ENCODE data around the gene PCBP3.

PCBP3 gene

DNA sequence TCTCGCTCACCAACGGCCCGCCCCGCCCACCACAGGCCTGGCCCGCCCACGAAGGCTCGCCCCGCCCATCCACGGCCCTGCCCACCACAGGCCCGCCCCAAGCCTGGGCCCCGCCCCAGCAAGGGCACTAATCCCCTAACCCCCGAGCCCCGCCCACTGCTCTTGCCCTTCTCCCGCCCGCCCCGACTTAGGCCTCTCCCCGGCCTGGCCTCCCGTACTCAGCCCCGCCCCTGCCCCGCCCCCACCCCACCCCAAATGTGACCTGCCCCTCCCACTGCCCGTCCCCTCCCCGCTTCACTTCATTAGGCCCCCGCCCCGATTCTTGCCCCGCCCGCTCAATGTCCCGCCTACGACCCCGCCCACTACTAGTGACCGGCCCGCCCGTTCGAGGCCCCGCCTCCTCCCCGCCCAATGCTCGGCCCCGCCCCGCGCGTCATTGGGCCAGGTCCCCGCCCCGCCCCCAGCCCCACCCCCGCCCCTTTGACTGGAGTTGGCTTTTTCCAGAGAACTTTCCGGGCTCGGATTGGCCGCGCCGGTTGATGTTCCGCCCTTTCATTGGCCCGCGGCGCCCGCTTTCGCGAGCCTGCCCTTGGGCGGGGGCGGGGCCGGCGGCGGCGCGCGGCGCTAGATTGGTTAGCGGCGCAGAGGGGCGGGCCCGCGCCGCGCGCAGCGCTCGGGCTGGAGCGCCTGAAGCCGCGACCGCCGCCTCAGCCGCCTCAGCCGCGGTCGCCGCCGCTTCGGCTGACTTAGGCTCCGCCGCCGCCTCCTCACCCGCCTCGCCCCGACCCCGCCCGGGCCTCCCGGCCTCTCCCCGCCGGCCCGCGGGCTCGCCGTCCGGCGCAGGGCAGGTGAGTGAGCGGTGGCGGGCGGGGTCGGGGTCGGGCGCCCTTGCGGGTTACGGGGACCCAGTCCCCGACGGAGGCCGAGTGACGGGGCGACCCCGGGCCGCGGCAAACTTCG, at the start of gene PCBP3:
Gene PCBP3, plus strand, starts transcription at position 705 of the 960 bp plus-strand sequence. CDS start 206,361 bp downstream, outside the sequence.
- TF ChIP-seq, protein P1, sequence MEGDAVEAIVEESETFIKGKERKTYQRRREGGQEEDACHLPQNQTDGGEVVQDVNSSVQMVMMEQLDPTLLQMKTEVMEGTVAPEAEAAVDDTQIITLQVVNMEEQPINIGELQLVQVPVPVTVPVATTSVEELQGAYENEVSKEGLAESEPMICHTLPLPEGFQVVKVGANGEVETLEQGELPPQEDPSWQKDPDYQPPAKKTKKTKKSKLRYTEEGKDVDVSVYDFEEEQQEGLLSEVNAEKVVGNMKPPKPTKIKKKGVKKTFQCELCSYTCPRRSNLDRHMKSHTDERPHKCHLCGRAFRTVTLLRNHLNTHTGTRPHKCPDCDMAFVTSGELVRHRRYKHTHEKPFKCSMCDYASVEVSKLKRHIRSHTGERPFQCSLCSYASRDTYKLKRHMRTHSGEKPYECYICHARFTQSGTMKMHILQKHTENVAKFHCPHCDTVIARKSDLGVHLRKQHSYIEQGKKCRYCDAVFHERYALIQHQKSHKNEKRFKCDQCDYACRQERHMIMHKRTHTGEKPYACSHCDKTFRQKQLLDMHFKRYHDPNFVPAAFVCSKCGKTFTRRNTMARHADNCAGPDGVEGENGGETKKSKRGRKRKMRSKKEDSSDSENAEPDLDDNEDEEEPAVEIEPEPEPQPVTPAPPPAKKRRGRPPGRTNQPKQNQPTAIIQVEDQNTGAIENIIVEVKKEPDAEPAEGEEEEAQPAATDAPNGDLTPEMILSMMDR (conservative IDR thresholded peaks at IDR 0.05), result no peak

DNA sequence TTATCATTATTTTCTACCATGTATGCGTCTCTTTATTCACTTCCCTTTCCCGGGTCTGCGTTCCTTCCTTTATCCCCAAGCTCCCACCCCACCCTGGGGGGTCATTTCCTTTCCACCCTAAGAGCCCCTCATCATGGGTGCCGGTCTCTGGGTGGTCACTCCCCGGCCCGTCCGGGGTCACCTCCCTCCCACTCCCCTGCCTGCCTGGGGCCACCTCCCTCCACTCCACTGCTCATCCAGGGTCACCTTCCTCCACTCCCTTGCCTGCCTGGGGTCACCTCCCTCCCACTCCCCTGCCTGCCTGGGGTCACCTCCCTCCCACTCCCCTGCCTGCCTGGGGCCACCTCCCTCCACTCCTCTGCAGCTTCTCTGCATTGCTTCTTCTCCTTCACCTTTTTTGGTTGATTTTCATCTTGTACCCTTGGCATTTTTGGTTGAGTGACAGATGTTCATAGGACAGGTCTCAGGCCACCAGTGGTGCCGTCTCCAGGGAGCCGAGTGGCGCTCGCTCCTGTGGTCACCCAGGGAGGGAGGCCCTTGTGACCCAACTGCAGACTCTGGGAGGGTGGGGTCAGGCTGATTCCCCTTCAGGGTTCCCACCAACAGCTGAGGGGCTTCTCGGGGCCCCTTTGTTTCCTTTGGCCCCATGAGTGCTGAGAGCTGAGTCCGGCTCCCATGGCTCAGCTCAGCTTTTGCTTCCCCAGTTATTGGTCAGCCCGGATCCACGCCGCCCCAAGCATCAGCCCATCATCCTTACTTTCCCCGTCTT, 48.6 kb upstream of the PCBP3 start:
- TF ChIP-seq, protein P1 (conservative IDR thresholded peaks at IDR 0.05), result no peak
- H3K27ac ChIP-seq, result no peak overlapping the region

More for the DNA sequence above, at the start of gene PCBP3:
- peak within 1 kb of the TSS; percentile 85 for H3K27ac ChIP-seq

DNA sequence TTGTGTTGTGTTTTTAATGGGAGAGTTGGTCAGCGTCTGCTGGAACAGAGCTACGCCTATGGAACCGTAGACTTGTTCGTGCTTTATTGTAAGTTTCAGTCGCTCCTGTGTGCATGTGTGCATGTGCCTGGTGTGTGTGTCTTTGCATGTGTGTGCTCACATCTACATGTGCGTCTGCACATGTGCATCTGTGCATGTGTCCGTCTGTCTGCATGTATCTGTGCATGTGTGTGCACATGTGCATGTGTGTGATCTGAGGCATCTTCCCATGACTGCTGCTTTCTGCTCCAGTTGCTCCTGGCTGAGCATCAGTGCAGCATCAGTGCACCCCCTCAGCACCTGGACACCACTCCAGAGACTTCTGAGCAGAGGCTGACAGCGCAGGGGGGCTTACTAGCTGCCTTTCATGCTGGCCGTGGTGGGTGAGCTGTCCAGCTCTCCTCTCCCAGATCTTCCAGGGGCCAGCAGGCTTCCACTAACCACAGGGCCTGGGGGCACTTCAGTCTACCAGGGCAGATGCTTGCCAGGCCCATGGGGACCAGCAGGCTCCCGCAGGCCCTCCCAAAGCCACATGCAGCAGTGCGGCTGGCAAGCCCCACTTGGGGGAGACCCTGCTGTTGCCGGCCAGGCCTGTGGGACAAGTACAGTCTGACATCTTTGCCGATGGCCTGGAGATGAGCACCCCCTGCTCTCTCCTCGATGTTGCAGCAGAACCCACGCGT, 47.8 kb upstream of the PCBP3 start:
- TF ChIP-seq, protein P1 (conservative IDR thresholded peaks at IDR 0.05), result no peak
- no peak overlapping the region for H3K27ac ChIP-seq

DNA sequence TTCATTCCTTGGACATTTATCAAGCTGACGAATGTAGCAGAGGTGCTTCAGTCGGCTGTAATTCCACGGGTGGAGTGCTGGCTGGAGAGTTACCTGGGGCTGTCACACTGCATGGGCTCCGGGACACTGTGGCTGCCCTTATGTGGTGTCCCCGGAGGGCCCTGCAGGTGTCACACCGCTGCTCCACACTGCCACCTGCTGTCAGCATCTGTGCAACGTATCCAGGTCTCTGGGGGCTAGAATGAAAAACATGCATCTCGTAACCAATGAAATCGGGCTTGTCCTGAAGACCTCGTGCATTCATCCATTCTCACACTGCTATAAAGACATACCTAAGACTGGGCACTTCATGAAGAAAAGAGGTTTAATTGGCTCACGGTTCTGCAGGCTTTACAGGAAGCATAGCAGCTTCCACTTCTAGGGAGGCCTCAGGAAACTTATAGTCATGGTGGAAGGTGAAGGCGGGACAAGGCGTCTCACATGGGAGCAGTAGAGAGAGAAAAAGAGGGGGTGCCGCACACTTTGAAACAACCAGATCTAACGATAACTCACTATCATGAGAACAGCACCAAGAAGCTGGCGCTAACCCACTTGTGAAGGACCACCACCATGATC, 46.7 kb upstream of the PCBP3 start:
- TF ChIP-seq, protein P1 (conservative IDR thresholded peaks at IDR 0.05), result peak; percentile 99
- no peak overlapping the region for H3K27ac ChIP-seq

DNA sequence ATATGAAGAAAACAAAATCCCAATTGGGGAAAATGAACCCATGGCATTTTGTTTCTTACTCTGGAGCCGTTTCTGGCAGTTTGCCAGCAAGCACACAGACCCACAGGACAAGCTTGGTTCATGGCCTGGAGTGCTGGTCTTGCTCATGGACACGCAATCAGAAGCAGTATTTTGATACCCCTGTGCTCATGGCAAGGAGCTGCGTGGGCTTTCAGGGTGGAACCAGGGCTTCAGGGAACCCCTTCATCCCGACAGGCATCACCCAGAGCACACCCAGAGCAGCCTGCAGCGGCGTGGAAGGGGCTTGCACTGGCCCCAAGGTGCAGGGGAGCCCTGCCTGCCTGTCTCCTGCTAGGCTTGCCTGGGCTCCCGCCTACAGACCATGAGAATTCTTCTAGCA, 45.4 kb upstream of the PCBP3 start:
- TF ChIP-seq, protein P1 (conservative IDR thresholded peaks at IDR 0.05), result no peak
- no peak overlapping the region for H3K27ac ChIP-seq

DNA sequence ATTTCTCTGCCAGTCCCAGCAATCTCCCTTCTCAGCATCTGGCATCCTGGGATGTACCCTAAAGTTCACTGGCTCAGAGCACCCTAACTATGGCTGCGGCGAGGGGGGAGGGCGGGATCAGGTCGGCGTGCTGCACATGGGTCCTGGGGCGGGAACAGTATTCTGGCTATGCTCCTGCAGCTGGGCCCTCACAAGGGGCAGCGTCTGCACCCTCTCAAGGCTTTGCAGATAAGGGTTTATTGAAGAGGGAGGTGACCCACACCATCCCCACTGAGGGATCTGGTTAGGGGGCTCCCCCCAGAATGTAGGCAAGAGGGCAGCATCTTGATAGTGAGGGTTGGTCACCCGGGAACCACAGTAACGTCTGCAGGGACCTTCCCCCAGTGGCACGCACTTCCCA, 44.9 kb upstream of the PCBP3 start:
- H3K27ac ChIP-seq, result no peak overlapping the region
- TF ChIP-seq, protein P1 (conservative IDR thresholded peaks at IDR 0.05), result no peak
